ENCODE results near the gene PDP2. TPM values are rescaled to one million over a fixed set of nuclear protein-coding genes. Genes with fewer than 3 reads are reported as not detected.

Gene PDP2
- total and polyA plus RNA-seq, 12 donors = 1.3 to 27.8 (median 13.0) TPM

- Histone ChIP-seq H3K4me1 (replicated peaks in 1 of 2) (peaks cover 7 to 8% of the 10 kb centered on the region in 2 donors), H3K27me3 (no peaks in the 10 kb centered on the region), H3K4me3 (no peak overlapping the region), H3K27ac (no peak overlapping the region), H3K36me3 (replicated peaks in 1 of 2) (no peaks in the 10 kb centered on the region), H3K9me3 (replicated peaks in 1 of 3) (no peaks in the 10 kb centered on the region)
- whole genome bisulfite sequencing, 4 donors = 66 to 75% (median 70%) methylated on average over 2 of the region's 2 CpGs; no CpG with 5 or more reads in 1 of the 4 donors
- TF ChIP-seq POLR2A (IDR thresholded peaks at IDR 0.05) (no peak), CTCF (IDR thresholded peaks at IDR 0.05) (no peak)
- DNase-seq = no peak
- intact Hi-C loops (cut with DNase I) = no loop called here
Observed at GRCh38 chr16:66920299-66920590, 39.9 kb downstream of the PDP2 start.

- DNase-seq = no peak
- TF ChIP-seq CTCF (IDR thresholded peaks at IDR 0.05) (no peak), POLR2A (IDR thresholded peaks at IDR 0.05) (no peak)
- Histone ChIP-seq H3K4me1 (replicated peaks in 1 of 2) (peaks cover 16 to 17% of the 10 kb centered on the region in 2 donors), H3K27me3 (no peaks in the 10 kb centered on the region), H3K27ac (no peak overlapping the region), H3K36me3 (replicated peaks in 1 of 2) (no peaks in the 10 kb centered on the region), H3K4me3 (no peak overlapping the region), H3K9me3 (replicated peaks in 1 of 3) (no peaks in the 10 kb centered on the region)
- intact Hi-C loops (cut with DNase I) = no loop called here
- WGBS, 4 donors = 76 to 87% (median 82%) methylated on average over 6 to 9 of the region's 9 CpGs
Observed at GRCh38 chr16:66920924-66921680, 40.8 kb downstream of the PDP2 start.

GRCh38 chr16:66921729-66922450 is 41.6 kb downstream of the PDP2 start:
- Histone ChIP-seq H3K4me3 (no peak overlapping the region), H3K36me3 (replicated peaks in 1 of 2) (no peaks in the 10 kb centered on the region), H3K9me3 (replicated peaks in 1 of 3) (no peaks in the 10 kb centered on the region), H3K27ac (no peak overlapping the region), H3K27me3 (no peaks in the 10 kb centered on the region), H3K4me1 (replicated peaks in 1 of 2) (peaks cover 22 to 23% of the 10 kb centered on the region in 2 donors)
- WGBS, 4 donors = 77 to 92% (median 83%) methylated on average over 27 to 42 of the region's 42 CpGs
- no peak for TF ChIP-seq POLR2A (IDR thresholded peaks at IDR 0.05)
- TF ChIP-seq CTCF (IDR thresholded peaks at IDR 0.05) = no peak
- no peak for DNase-seq
- intact Hi-C loops (cut with DNase I) = no loop called here

GRCh38 chr16:66923247-66923731 is 43.0 kb downstream of the PDP2 start:
- DNase-seq = peak; percentile 67 to 88 (median 84)
- H3K4me3 ChIP-seq = peak overlapping the region in 1 of 4 donors; percentile 58
- no peaks in the 10 kb centered on the region for H3K9me3 ChIP-seq (replicated peaks in 1 of 3)
- H3K27ac ChIP-seq = peak overlapping the region in 4 of 5 donors; percentile 58 to 82 (median 64)
- peak in 1 of 2 donors; percentile 26 for TF ChIP-seq POLR2A (IDR thresholded peaks at IDR 0.05)
- TF ChIP-seq CTCF (IDR thresholded peaks at IDR 0.05) = no peak
- peaks cover 23 to 31% of the 10 kb centered on the region in 2 donors for H3K4me1 ChIP-seq (replicated peaks in 1 of 2)
- WGBS, 4 donors = 33 to 62% (median 47%) methylated on average over 3 to 18 of the region's 18 CpGs
- no peaks in the 10 kb centered on the region for H3K36me3 ChIP-seq (replicated peaks in 1 of 2)
- intact Hi-C loops (cut with DNase I) = no loop called here
- H3K27me3 ChIP-seq = no peaks in the 10 kb centered on the region

All from adrenal gland (tissue), 12 donors.